OCI-LY1 (cell line): Measurements from ENCODE around the gene PYGO2.

Source experiments
- CTCF ChIP-seq: fragments of 200-600 bp; sonication (generic), shearing (Covaris generic); IDR thresholded peaks from 2 replicates; pipeline ENCODE4 v1.5.1; 2017; ENCODE audit warnings: mild to moderate bottlenecking, antibody characterized with exemption, low read length, moderate library complexity, mixed read lengths
- EZH2 ChIP-seq: fragments of 200-600 bp; sonication (generic), shearing (Covaris generic); IDR thresholded peaks from 2 replicates; pipeline ENCODE4 v1.8.0; 2017; ENCODE audit warnings: borderline replicate concordance, mixed run types, mild to moderate bottlenecking, antibody characterized with exemption, low read length, moderate library complexity, mixed read lengths

GRCh38 chr1:154931940-154932487 is 29.6 kb downstream of the PYGO2 start:
- TF ChIP-seq CTCF (no peak), EZH2 (no peak)
